WTC11 (cell line): Measurements from ENCODE around the gene PIP4K2A. TPM values are rescaled to one million over a fixed set of nuclear protein-coding genes. Genes with fewer than 3 reads are reported as not detected.

Source experiments
- ATAC-seq: fragments of 200-7000 bp; cut with Tn5 transposase; 2 replicates; pipeline ENCODE4 v1.10.0; 2021; ENCODE audit warnings: mild to moderate bottlenecking, moderate library complexity
- CTCF ChIA-PET: fragments of 300-600 bp; sonication (Branson Sonifier 250); formaldehyde crosslinking; loops from one replicate; lab custom pipeline; 2021; ENCODE audit warnings: antibody characterized with exemption; lab: Charles Lee
- POLR2A ChIA-PET: fragments of 350-600 bp; sonication (Branson Sonifier 250); formaldehyde crosslinking; loops from one replicate; lab custom pipeline; 2021; ENCODE audit warnings: antibody characterized with exemption; lab: Charles Lee
- DNase-seq: peaks from one replicate; pipeline ENCODE4 v3.0.0; 2021; ENCODE audit warnings: low spot score
- H3K27ac Mint-ChIP-seq: 2 replicates; pipeline ENCODE4 v1.8.0; 2021; ENCODE audit warnings: mixed read lengths
- H3K27me3 Mint-ChIP-seq: 2 replicates; pipeline ENCODE4 v1.8.0; 2021; ENCODE audit warnings: low read depth, mild to moderate bottlenecking, moderate library complexity, mixed read lengths
- H3K36me3 Mint-ChIP-seq: 2 replicates; pipeline ENCODE4 v1.8.0; 2021; ENCODE audit warnings: mixed read lengths
- H3K4me1 Mint-ChIP-seq: 2 replicates; pipeline ENCODE4 v1.8.0; 2022; ENCODE audit warnings: mixed read lengths
- H3K4me3 Mint-ChIP-seq: 2 replicates; pipeline ENCODE4 v1.8.0; 2021; ENCODE audit warnings: mild to moderate bottlenecking, moderate library complexity, mixed read lengths
- H3K9me3 Mint-ChIP-seq: 2 replicates; pipeline ENCODE4 v1.8.0; 2021; ENCODE audit warnings: mixed read lengths
- AR ChIP-seq: fragments of 250-450 bp; sonication (Bioruptor Pico); IDR thresholded peaks from 2 replicates; pipeline ENCODE4 v1.9.0; 2021; ENCODE audit warnings: mild to moderate bottlenecking
- ARID4B ChIP-seq: sonication (generic); formaldehyde crosslinking; IDR thresholded peaks from 2 replicates; pipeline ENCODE4 v1.8.0; 2023; ENCODE audit warnings: missing genetic modification reagents, mild to moderate bottlenecking, borderline replicate concordance
- CBFB ChIP-seq: sonication (generic); formaldehyde crosslinking; IDR thresholded peaks from 2 replicates; pipeline ENCODE4 v1.8.1; 2022; ENCODE audit warnings: mild to moderate bottlenecking, low read depth, missing genetic modification reagents
- CREB1 ChIP-seq: sonication (generic); formaldehyde crosslinking; IDR thresholded peaks from 2 replicates; pipeline ENCODE4 v1.8.0; 2023; ENCODE audit warnings: mild to moderate bottlenecking, missing genetic modification reagents
- CREM ChIP-seq: sonication (generic); formaldehyde crosslinking; IDR thresholded peaks from 2 replicates; pipeline ENCODE4 v1.8.1; 2022; ENCODE audit warnings: mild to moderate bottlenecking, missing genetic modification reagents, moderate library complexity
- MAX ChIP-seq: sonication (generic); formaldehyde crosslinking; IDR thresholded peaks from 2 replicates; pipeline ENCODE4 v1.8.0; 2022; ENCODE audit warnings: mild to moderate bottlenecking, missing genetic modification reagents
- MLX ChIP-seq: sonication (generic); formaldehyde crosslinking; IDR thresholded peaks from 2 replicates; pipeline ENCODE4 v1.8.1; 2023; ENCODE audit warnings: mild to moderate bottlenecking, missing genetic modification reagents, moderate library complexity
- MXD4 ChIP-seq: fragments of 250-450 bp; sonication (Bioruptor Pico); IDR thresholded peaks from 2 replicates; pipeline ENCODE4 v1.8.0; 2021; ENCODE audit warnings: mild to moderate bottlenecking, moderate library complexity, borderline replicate concordance
- MYBL2 ChIP-seq: sonication (generic); formaldehyde crosslinking; IDR thresholded peaks from 2 replicates; pipeline ENCODE4 v1.8.1; 2023; ENCODE audit warnings: mild to moderate bottlenecking, moderate library complexity, missing genetic modification reagents
- PRDM15 ChIP-seq: sonication (generic); formaldehyde crosslinking; IDR thresholded peaks from 2 replicates; pipeline ENCODE4 v1.8.0; 2022; ENCODE audit warnings: missing genetic modification reagents
- PRRX2 ChIP-seq: fragments of 250-450 bp; sonication (Bioruptor Pico); IDR thresholded peaks from 2 replicates; pipeline ENCODE4 v1.8.0; 2021; ENCODE audit warnings: mild to moderate bottlenecking
- RELA ChIP-seq: sonication (generic); formaldehyde crosslinking; IDR thresholded peaks from 2 replicates; pipeline ENCODE4 v1.8.1; 2022; ENCODE audit warnings: missing genetic modification reagents, mild to moderate bottlenecking, borderline replicate concordance
- SMAD3 ChIP-seq: sonication (generic); formaldehyde crosslinking; IDR thresholded peaks from 2 replicates; pipeline ENCODE4 v1.8.0; 2022; ENCODE audit warnings: missing genetic modification reagents, mild to moderate bottlenecking, borderline replicate concordance
- SMAD4 ChIP-seq: sonication (generic); formaldehyde crosslinking; IDR thresholded peaks from 2 replicates; pipeline ENCODE4 v1.8.0; 2022; ENCODE audit warnings: mild to moderate bottlenecking, missing genetic modification reagents
- STAT6 ChIP-seq: sonication (generic); formaldehyde crosslinking; conservative IDR thresholded peaks from 2 replicates; pipeline ENCODE4 v1.8.1; 2023; ENCODE audit warnings: mild to moderate bottlenecking, low read depth, missing genetic modification reagents, moderate library complexity
- TP53 ChIP-seq: sonication (generic); formaldehyde crosslinking; IDR thresholded peaks from 2 replicates; pipeline ENCODE4 v1.8.1; 2023; ENCODE audit warnings: mild to moderate bottlenecking, missing genetic modification reagents
- USF2 ChIP-seq: sonication (generic); formaldehyde crosslinking; IDR thresholded peaks from 2 replicates; pipeline ENCODE4 v1.8.1; 2023; ENCODE audit warnings: mild to moderate bottlenecking, missing genetic modification reagents, moderate library complexity
- ZNF317 ChIP-seq: sonication (generic); formaldehyde crosslinking; IDR thresholded peaks from 2 replicates; pipeline ENCODE4 v1.8.1; 2023; ENCODE audit warnings: low read depth, mild to moderate bottlenecking, moderate library complexity, missing genetic modification reagents, borderline replicate concordance
- ZNF416 ChIP-seq: fragments of 250-450 bp; sonication (Bioruptor Pico); IDR thresholded peaks from 2 replicates; pipeline ENCODE4 v1.9.0; 2021; ENCODE audit warnings: mild to moderate bottlenecking, inconsistent platforms
- ZNF423 ChIP-seq: fragments of 250-450 bp; sonication (Bioruptor Pico); IDR thresholded peaks from 2 replicates; pipeline ENCODE4 v2.1.2; 2022; ENCODE audit warnings: mild to moderate bottlenecking, moderate library complexity
- total RNA-seq: library from RNA; stranded (reverse); gene quantifications from 3 replicates; pipeline ENCODE4 v1.2.3, GENCODE V29; 2021

The PIP4K2A gene
- total RNA-seq, 1 experiment from 2014 or later = 47.5 TPM

- peak overlapping the region; percentile 29; the same call in 1 of the 2 replicates for H3K27ac Mint-ChIP-seq
- TF ChIP-seq ARID4B (no peak), CREB1 (no peak), MXD4 (CRISPR knock-in tag) (no peak), CBFB (CRISPR knock-in tag) (no peak), ZNF317 (CRISPR knock-in tag) (no peak), AR (CRISPR knock-in tag) (no peak), MYBL2 (no peak), CREM (CRISPR knock-in tag) (no peak), PRRX2 (CRISPR knock-in tag) (no peak), TP53 (no peak), PRDM15 (CRISPR knock-in tag) (no peak), SMAD4 (no peak), ZNF423 (CRISPR knock-in tag) (no peak), RELA (CRISPR knock-in tag) (no peak), ZNF416 (CRISPR knock-in tag) (no peak), SMAD3 (no peak), MAX (CRISPR knock-in tag) (no peak), USF2 (CRISPR knock-in tag) (no peak), STAT6 (CRISPR knock-in tag) (no peak), MLX (CRISPR knock-in tag) (no peak)
- ChIA-PET POLR2A (no interaction called here), CTCF (no interaction called here)
- no peak overlapping the region for H3K4me3 Mint-ChIP-seq
- H3K27me3 Mint-ChIP-seq = no peaks in the 10 kb centered on the region
- ATAC-seq = no peak
- H3K4me1 Mint-ChIP-seq = peaks cover 29% of the 10 kb centered on the region
- peaks cover 8% of the 10 kb centered on the region for H3K9me3 Mint-ChIP-seq
- peaks cover 2% of the 10 kb centered on the region for H3K36me3 Mint-ChIP-seq
- DNase-seq = no peak
Measured at GRCh38 chr10:22641743-22642142, 72.6 kb downstream of the PIP4K2A start.
